ENCODE data around the gene ATG2B.
"Not testable (repeated sequence)": the region's sequence is repeated elsewhere in the genome, so short reads cannot be mapped to it uniquely, and the experiment has no call there.

ATG2B gene

DNA sequence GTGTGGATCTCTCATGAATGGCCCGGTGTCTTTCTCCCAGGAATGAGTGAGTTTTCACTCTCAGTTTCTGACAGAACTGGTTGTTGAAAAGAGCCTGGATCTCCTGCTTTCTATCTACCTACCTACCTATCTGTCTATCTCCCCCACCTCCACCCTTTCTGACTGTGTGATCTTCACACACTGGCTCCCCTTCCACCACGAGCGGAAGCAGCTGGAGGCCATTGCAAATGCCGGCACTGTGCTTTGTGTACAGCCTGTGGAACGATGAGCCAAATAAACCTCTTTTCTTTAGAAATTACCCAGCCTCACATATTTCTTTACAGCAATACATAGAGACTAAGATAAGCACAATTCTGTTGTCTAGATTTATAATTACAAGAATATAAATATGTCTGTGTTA, 7.4 kb upstream of the ATG2B start:
- no peak for DNase-seq (ENCODE audit: low spot score)

DNA sequence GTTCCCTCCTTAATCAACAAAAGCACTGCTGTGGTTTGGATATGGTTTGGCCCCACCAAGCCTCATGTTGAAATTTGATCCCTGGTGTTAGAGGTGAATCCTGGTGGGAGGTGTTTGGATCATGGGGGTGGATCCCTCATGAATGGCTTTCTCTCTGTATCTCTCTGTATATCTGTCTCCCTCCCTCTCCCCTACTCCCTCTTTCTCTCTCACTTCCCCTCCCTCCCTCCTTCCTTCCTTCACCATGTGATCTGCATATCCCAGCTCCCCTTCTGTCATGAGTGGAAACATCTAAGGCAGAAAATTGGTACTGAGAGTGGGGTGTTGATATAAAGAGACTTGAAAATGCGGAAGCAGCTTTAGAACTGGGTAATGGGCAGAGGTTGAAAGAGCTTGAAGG, 5.4 kb upstream of the ATG2B start:
- DNase-seq (ENCODE audit: low spot score) = no peak

DNA sequence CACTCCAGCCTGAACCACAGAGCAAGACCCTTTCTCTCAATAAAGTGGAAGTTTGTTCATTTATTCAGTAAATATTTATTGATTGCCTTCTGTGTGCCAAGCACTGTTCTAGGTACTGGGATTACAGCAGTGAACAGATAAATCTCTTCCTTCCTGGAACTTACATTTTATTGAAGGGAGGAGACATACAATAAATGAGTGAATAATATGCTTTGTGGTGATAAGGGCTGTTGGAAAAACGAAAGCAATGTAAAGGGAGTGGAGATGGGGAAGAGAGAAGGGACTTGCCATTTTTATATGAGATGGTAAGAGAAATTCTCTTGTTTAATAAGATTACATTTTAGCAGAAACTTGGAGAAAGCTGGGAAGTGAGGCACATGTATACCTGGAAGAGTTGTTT, 1.8 kb upstream of the ATG2B start:
- DNase-seq (ENCODE audit: low spot score) = no peak

DNA sequence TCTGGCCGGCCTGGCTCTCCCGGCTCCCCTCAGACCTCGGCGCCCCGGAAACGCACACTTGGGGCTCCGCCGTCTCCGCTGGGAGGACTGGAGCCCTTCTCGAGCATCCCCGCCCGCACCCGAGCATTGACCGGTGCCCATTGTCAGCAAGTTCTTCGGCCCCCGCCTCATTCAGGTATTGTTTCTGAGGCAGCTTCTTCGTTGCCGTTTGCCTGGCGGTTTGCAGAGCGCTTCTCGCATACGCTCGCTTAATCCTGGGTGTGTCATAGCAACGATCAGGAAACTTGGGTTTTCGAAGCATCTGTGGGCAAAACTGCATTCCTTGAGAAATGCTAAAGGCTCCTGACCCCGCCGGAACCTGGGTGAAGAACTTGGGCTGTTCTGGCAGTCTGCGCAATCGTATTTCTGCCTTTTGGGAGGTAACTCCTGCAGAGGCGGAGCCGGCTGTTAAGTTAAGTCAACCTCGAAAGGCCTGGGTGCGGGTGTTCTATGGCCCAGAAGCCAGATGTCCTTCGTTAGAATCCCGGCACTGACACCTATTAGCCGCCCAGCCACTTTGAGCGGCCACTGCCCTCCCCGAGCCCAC, 703 bp upstream of the ATG2B start:
- DNase-seq (ENCODE audit: low spot score) = no peak

DNA sequence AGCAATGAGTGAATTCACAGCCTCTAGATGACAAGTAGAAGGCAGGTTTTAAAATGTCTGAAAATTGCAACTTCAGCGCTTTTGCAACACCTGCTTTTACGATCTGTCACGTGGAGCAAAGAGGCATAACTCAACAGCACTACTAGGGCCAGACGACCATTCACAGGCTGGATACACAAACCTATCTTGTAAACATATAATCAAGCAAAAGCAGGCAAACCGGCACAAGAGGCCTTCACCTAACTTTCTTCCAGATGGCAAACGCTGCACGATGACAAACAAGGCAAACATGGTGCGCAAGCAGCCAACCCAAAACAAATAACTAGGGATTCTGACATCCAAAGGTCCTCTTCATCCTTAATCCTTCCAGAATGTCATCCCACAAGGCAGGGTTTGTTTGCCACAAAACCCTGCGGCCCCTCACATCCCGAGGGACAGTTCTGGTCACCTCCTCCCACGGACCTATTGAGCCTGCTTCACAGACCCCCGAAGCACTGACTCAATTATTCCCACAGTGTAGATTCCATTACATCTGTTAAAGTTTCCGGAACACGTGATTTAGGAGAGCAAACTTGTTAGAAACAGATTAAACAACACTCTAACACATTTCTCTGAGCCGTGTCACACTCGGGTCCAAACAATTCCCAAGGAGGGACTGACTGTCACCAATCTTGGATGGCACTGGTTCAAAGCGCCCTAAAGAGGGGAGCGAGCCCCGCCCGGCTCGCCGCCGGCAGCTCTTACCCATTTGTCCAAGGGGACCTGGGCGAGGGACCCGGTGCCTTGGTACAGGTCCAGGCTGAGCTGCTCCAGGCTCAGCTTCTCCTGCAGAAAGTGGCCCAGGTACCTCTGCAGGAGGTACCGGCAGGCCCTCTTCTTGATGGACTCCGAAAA, 823 bp downstream of the ATG2B start:
- DNase-seq (ENCODE audit: low spot score) = no peak

DNA sequence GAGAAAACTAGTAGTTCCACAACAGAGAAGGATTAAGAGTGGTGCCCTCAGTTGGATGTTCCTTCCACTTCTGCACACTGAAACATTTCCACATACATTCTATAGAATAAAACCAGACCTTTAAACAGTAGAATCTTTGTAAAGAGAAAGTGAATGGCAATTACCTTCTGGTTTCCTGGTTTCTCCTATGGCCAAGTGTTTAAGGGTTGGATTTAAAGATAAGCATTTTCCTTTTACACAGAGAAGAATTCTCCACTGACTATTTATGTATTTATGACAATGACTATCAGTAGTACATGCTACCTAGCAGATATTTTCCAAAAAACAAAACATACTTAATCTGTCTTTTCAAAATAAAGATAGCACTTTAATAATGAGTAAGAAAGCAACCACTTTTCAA, 3.2 kb downstream of the ATG2B start:
- DNase-seq (ENCODE audit: low spot score) = no peak

DNA sequence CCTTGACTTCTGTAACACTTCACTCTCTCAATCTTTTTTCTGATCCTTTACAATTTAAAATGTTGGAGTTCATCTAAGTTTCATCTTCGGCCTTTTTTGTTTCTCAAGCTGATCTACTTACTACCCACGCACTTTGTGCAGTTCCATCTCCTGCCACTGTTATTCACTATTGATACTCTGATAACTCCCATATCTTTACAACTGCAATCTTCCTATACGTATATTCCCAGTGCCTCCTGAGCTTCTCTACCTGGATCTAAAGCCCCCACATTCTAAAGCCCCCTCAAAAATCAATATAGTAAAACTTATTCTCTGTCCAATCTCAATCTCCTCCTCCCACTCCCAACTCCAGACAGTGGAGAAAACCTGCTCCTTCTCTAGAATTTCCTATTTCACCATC, 5.9 kb downstream of the ATG2B start:
- DNase-seq (ENCODE audit: low spot score) = no peak

DNA sequence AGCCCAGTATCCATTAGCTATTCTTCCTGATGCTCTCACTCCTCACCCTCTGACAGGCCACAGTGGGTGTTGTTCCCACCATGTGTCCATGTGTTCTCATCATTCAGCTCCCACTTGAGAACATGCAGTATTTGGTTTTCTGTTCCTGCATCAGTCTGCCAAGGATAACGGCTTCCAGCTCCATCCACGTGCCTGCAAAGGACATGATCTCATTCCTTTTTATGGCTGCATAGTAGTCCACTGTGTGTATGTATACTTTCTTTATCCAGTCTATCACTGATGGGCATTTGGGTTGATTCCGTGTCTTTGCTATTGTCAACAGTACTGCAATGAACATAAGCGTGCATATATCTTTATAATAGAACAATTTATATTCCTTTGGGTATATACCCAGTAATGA, 8.9 kb downstream of the ATG2B start:
- DNase-seq (ENCODE audit: low spot score) = no peak

DNA sequence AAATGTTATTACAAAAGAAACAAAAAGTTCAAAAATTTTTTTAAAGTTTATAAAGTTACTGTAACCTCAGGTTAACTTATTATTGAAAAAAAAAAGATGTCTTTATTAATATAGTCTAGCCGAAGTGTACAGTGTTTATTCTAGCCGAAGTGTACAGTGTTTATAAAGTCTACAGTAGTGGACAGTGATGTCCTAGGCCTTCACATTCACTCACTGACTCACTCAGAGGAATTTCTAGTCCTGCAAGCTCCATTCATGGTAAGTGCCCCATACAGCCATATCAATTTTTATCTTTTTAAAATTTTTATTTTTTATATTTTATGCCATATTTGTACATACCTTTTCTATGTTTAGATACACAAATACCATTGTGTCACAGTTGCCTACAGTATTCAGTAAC, 10.4 kb downstream of the ATG2B start:
- no peak for DNase-seq (ENCODE audit: low spot score)

DNA sequence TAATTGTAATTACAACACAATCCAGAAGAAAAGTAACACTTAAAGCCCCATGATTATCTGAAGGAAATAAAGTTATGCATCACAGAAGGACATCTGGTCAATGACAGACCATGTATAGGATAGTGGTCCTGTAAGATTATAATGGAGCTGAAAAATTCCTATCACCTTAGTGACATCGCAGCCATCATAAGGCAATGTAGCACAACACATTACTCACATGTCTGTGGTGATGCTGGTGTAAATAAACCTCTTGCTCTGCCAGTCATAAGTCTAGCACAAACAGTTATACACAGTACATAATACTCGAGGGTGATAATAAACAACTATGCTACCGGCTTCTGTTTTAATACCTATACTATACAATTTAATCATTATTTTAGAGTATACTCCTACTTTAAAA, 11.2 kb downstream of the ATG2B start:
- DNase-seq (ENCODE audit: low spot score) = no peak

DNA sequence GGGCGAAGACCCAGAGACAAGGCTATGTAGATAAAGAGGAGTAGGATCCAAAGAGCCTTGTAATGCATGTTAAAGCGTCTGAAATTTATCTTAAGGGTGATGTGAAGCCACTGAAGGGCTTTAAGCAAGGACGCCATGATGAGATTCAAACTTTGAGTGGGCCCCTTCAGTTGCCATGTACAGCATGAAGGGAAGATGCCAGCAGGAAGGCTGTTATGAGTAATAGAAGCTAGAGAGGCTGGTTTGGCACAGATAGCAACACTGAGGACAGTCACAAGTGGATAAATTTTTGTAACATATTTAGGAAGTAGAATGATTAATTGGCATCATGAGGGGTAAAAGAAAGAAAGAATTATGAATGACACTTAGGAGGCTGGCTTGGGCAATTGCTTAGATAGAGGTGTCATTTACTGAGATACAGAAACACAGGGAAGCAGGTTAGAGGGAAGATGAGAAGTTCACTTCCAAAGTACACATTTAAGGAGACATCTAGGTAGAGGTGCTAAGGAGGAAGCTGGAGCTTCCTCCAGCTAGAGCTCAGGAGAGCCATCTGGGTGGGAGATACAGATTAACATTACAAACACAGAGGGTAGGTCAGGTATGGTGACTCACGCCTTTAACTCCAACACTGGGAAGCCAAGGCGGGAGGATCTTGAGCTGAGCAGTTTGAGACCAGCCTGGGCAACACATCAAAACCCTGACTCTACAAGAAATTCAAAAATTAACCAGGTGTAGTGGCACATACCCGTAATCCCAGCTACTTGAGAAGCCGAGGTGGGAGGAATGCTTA, 13.7 kb downstream of the ATG2B start:
- no peak for DNase-seq (ENCODE audit: low spot score)

DNA sequence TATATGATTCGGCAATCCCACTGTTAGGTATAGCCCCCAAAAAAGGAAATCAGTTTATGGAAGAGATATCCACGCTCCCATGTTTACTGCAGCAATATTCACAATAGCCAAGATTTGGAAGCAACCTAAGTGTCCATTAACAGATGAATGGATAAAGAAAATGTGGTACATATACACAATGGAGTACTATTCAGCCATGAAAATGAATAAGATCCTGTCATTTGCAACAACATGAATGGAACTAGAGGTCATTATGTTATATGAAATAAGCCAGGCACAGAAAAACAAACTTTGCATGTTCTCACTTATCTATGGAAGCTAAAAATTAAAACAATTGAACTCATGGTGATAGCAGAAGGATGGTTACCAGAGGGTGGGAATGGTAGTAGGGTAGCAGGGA, 15.2 kb downstream of the ATG2B start:
- not testable (repeated sequence) for DNase-seq (ENCODE audit: low spot score)

DNA sequence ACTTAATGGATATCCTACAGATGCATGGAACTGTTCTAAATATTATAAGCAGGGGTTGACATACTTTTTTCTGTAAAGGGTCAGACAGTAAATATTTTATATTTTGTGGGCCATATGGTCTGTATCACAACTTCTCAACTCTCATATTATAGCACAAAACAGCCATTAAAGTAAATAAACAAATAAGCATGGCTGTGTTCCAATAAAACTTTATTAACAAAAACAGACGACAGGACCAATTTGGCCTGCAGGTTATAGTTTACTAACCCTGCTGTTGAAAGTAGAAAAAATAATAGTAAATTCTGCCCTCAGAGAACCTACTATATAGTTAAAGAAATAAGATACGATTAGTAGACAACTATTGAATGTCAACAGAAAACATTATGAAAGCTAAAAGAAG, 17.5 kb downstream of the ATG2B start:
- DNase-seq (ENCODE audit: low spot score) = no peak

DNA sequence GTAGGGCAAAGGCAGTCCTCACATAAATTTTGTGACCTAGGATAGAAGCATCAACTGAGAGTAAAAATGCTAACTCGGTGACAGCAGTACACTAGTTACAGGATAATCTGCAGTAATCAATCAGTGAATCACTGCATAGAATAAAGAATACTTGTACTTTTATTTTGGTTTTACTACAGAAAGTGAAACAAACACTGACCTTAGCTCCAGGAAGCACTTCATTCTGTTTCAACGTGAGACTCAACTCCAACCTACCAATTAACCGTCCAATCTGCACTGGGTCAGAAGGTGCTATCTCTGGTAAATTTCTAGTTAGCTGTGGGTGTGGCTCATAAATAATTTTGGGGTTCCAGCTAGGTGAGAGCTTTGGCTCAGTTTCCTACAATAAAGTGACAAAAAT, 21.8 kb downstream of the ATG2B start:
- DNase-seq (ENCODE audit: low spot score) = no peak

DNA sequence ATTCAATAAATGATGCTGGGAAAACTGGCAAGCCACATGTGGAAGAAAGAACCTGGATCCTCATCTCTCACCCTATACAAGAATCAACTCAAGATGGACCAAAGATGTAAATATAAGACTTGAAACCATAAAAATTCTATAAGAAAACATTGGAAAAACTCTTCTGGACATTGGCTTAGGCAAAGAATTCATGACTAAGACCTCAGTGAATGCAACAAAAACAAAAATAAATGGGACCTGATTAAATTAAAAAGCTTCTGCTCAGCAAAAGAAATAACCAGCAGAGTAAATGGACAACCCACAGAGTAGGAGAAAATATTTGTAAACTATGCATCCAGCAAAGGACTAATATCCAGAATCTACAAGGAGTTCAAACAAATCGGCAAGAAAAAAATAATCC, 24.6 kb downstream of the ATG2B start:
- DNase-seq (ENCODE audit: low spot score) = no peak

DNA sequence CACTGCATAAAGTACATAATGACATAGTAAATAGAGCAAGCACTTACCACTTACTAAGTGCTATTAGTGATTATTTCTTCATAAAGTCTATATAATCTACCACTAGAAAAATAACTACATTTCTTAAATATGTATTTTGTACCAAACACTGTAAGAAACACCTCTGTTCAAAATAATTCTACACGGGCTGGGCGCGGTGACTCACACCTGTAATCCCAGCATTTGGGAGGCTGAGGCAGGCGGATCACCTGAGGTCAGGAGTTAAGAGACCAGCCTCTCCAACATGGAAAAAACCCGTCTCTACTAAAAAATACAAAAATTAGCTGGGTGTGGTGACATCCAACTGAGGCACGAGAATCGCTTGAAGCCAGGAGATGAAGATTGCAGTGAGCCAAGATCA, 38.9 kb downstream of the ATG2B start:
- no peak for DNase-seq (ENCODE audit: low spot score)

DNA sequence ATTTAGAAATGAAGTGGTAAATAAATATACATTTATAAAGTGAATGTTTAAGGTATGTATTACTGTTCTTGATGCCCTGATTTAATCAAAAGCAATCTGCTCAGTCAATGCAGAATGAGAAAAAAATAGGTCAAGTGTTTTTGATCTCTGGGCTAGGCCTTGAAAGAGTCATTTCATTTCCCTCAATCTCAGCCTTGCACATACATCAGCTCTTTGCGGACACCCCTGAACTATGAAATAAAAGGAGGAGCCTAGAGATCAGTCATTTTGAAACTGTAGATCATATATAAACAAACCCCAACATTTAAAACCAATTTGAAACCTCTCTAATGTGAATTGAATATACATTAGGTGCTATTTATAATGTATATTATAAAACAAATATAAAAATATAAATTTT, 42.5 kb downstream of the ATG2B start:
- no peak for DNase-seq (ENCODE audit: low spot score)

DNA sequence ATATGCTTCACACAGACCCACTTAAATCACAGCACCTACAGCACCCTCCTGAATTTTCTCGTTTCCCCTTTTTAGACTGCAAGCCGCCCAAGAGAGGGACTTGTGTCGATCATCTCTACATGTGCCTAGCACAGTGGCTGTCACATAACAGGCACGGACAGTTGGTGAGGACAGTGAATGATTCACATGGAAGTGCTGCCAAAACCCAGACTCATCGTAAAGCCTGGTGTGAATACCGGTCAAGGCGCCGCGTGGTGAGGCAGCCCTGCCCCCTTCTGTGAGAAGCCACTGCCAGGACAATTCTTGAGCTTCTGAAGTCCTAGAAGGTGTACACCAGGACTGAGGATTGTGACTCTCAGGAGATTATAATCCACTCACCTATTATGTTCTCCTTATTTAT, 44.3 kb downstream of the ATG2B start:
- DNase-seq (ENCODE audit: low spot score) = no peak

DNA sequence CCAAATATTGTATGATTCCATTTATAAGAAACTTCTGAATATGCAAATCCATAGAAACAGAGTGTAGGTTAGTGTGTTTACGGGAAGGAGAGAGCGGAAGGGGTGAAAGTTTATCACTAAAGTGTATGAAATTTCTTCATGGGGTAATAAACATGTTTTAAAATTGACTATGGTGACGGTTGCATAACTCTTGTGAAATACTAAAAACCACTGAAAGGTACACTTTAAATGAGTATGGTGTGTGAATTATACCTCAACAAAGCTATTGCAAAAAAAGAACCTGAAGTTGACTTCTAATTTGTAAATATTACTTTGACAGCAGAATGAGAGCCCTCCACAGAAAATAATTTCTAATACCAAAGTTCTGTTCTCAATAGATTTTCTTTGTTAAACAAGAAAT, 47.1 kb downstream of the ATG2B start:
- no peak for DNase-seq (ENCODE audit: low spot score)

DNA sequence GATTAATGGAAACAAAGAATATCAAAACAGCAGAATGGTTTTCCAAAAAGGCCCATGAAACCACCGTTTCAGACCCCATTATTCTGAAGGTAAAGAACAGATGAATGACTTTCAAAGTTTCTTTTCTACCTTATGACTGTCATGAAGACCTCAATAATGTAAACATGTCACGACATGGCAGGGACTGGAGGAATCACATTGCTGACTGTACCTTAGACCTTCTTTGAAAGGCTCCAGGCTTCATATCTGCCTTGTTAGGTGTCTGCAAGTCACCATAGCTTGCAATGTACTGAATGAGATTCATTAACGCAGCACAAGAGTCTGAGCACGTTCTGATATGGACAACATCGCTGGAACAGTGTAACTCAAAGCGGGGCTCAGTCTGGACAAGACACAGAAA, 52.2 kb downstream of the ATG2B start:
- DNase-seq (ENCODE audit: low spot score) = no peak

DNA sequence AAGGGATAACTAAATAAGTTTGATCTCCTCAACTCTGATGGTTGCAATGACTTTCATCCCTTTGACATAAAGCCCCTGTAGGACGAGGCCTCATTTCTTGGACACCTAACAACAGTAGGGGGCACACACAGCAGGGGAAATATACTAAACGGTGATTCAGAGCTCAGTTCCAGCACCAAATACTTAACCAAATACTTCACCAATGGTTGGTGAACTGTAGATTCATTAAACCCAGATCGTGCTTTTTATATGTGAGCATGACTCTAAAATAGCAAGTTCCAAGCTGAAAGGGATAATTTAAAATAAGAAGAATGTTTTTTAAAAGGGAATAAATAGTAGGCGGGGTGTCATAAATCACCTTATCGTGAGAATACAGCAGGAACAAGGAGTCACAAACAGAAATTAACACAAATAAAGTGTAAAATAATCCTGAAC, 53.2 kb downstream of the ATG2B start:
- DNase-seq (ENCODE audit: low spot score) = no peak

DNA sequence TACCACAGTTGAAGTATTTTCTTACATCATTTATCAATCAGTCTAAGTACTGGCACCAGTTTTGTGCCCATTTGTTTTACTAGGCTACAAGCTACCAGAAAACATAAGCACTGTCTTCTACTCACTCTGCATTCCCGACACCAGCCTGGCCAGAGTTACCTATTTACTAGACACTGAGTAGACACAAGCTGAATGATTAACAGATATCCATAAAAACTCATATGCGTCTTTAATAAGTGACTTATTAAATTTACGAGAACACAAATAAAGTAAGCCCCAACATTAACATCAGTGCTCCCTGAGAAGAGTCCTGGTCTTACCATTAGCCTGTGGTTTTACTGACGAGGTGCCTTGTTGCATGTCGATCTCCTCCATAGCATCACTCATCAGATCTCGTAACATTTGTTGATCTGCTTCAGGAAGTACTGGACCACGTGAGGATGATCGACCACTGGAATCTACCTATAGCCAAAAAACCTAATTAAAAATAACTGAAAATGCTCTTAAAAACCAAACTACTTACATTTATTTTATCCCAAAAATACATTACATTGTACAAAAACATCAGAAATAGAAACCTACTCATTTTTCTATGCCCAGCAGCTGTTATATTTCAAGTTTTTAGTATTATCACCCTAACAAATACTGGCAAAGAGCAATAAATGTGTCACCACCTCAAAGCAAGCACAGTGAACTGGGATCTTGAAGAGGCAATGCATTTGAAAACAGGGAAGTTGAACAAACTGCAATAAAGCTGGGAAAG, 53.8 kb downstream of the ATG2B start:
- no peak for DNase-seq (ENCODE audit: low spot score)
